Activated CD8-positive, alpha-beta memory T cell treated with anti-CD3 and anti-CD28 coated beads for 48 hours (primary cell): ENCODE measurements around the gene AGBL5.
"Not testable (repeated sequence)": the region's sequence is repeated elsewhere in the genome, so short reads cannot be mapped to it uniquely, and the experiment has no call there.

Source experiments
- DNase-seq, 3 experiments: peaks; one replicate each; pipeline ENCODE4 v3.0.0-alpha.2; 2020; ENCODE audit warnings: low read depth in 2 of 3, low spot score in 2 of 3

The AGBL5 gene

DNA sequence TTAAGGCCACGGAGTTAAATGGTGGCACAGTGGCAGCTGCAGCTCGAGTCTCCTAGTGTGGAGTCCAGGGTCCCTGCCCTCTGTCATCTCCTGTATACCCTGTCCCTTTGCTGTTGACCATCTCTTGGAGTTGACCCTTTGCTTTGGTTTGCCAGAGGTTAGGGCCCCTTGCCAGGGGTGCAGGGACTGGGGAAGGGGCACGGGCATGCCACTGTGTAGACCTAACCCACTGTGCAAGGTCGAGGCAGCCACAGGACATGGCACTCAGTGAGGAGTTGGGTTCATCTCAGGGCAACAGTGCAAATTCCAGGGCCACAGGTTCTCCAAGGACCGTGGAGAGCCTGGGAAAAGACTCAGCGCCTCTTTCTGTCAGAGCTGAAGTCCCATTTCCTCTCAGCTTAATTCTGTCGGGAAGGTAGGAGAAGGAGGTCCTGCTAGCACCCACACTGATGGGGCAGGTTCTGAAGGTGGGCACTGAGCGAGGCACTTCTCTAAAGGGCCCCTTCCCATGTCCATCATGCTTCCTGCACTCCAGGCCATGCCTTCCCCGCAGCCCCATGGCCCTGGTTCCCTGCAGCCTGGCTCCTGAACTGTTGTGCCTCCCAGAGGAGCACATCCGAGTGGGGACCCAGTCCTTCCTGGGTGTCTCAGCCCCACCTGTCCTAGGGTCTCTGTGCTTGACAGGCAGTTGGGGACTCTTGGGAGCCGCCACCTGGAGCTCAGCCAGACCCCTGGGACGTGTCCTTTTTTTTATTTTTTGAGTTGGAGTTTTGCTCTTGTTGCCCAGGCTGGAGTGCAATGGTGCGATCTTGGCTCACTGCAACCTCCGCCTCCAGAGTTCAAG is 37.9 kb downstream of the AGBL5 start:
- no peak for DNase-seq

DNA sequence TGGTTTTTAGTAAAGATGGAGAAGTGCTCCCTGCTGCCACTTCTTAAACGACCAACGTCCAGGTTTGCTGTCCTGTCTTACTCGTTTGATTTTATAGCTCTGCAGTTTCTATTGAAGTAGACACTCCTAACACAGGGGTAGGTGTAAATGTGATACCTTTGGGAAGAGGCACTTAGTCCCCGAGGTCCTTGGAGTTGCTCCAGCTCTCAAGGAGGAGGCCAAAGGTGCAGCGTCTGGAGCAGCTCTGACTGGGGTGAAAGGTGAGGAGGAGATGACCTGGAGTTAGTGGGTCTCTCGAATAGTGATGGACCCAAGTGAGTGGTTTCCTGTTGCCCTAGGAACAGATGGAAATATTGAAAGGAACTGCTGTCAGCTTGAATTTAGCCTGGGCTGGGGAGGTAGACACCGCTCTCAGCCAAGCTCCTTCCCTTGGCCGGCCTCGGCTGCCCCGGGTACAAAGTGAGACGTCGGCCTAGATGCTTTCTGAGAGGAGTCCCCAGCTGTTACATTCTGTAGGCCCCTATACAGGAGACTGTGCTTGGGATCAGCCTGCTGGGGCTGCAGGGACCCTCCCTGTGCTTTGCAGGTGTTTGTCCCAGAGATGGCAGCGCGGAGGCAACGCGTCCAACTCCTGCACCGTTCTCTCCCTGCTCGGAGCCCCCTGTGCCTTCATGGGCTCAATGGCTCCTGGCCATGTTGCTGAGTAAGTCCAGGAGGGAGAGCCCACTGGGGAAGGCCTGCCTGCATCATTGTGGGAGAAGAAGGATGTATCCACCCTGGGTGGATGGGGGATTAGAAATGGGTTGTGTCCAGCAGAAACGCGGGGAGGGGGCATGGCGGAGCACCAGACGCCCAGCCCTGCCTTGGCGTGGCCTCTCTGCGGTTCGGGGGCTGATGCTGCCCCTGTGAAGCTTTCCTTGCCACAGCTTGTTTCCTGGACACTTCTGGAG is 40.6 kb downstream of the AGBL5 start:
- no peak for DNase-seq

GRCh38 chr2:27092696-27093429 is 41.4 kb downstream of the AGBL5 start:
- DNase-seq = no peak

GRCh38 chr2:27093430-27094352 is 42.2 kb downstream of the AGBL5 start:
- DNase-seq = no peak

DNA sequence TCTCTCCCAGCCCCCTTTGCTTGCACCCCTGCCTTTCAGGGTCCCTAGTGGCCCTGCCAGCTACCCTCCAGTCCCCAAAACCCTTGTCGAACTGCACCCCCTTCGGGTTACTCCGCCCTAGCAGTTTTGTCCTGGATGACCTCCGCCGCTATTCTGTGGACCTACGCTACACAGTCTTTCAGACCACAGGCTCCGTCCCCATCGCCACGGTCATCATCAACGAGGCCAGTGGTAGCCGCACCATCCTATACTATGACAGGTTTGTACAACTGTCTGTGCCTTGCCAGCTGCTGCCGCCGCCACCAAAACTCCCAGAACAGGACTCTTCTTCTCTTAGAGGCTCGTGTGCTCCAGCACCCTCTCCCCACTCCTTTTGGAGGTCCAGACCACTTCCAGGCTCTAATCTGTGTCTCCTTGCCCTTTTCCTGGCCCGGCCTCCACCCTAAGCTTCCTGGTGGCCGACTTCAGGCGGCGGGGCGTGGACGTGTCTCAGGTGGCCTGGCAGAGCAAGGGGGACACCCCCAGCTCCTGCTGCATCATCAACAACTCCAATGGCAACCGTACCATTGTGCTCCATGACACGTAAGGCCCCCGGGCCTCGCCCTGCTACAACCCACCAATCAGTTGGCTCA is 43.0 kb downstream of the AGBL5 start:
- DNase-seq = no peak

GRCh38 chr2:27095427-27095744 is 43.9 kb downstream of the AGBL5 start:
- no peak for DNase-seq

DNA sequence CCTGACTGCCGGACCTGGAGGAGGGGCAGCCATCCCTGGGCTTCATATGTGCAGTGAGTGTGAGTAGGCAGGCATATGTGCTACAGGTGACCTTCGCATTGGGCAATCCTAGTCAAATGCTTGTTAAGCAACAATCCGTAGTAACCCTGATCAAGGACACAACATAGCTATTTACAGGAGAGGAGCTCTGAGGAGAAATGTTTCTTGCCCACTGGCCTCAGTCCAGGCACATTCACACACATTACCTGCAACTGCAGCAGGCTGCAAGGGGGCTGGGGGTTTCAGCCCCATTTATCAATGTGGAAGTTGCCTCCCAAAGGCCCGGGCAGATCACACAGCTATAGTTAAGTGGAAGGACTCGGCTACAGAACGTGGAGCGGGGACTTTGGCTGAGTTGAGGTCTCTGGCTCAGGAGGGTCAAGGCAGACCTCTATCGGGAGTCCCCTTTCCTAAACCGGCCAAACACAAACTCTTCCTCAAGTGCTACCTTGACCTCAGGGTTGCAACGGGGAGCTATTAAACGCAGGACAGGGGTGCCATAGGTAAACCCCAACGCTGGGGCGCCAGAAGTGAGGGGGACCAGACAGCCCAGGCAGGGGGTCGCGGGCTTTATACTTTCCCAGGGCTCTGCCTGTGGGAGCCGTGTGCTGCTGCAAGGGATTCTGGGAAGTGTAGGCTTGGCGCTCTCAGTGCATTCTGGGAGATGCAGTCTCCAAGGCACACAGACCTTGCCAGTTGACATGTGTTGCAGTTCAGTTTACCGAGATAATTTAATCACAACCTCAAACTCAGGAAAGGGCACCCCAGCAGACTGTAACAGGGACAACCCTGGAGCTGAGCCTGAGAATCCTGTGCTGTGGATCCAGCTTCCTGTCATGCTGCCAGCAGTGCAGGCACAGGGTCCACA is 44.5 kb downstream of the AGBL5 start:
- DNase-seq = no peak

- DNase-seq = no peak
Observed at GRCh38 chr2:27096748-27097297, 45.4 kb downstream of the AGBL5 start.

GRCh38 chr2:27097341-27097740 is 45.9 kb downstream of the AGBL5 start:
- no peak for DNase-seq

DNA sequence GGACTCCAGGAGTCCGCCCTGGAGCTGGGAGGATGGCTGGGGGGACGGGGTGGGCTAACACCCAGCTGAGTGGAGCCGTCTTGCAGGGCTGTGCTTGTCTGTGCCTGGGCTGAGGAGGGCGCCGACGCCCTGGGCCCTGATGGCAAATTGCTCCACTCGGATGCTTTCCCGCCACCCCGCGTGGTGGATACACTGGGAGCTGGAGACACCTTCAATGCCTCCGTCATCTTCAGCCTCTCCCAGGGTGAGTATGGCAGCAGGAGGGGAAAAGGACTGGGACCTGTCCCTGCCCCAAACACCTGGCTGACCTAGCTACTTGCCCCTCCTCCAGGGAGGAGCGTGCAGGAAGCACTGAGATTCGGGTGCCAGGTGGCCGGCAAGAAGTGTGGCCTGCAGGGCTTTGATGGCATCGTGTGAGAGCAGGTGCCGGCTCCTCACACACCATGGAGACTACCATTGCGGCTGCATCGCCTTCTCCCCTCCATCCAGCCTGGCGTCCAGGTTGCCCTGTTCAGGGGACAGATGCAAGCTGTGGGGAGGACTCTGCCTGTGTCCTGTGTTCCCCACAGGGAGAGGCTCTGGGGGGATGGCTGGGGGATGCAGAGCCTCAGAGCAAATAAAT is 48.0 kb downstream of the AGBL5 start:
- DNase-seq = no peak

DNA sequence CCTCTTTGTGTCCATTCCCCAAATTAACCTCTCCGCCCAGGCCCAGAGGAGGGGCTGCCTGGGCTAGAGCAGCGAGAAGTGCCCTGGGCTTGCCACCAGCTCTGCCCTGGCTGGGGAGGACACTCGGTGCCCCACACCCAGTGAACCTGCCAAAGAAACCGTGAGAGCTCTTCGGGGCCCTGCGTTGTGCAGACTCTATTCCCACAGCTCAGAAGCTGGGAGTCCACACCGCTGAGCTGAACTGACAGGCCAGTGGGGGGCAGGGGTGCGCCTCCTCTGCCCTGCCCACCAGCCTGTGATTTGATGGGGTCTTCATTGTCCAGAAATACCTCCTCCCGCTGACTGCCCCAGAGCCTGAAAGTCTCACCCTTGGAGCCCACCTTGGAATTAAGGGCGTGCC is 48.6 kb downstream of the AGBL5 start:
- DNase-seq = no peak

DNA sequence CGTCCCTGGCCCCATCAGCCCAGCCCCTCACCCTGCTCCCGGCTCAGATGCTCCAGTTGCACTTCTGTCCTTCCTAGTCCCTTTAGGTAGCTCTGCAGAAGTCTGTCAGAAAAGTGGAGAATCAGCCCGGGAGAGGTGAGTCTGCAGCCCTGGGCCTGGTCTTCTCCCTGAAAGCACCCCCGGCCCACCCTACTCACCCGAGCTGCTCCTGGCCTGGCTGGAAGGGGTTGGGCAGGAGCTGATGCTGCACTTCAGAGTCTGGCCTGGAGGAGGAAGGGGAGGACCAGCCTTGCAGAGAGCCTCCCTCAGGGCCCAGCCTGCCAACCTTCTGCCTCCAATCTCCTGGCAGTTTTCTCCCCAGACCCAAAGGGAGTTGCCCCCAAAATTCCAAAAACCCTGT is 50.9 kb downstream of the AGBL5 start:
- DNase-seq = no peak

- no peak for DNase-seq
Observed at GRCh38 chr2:27105981-27106380, 54.5 kb downstream of the AGBL5 start.

- DNase-seq = no peak
Observed at GRCh38 chr2:27108221-27108620, 56.8 kb downstream of the AGBL5 start.

DNA sequence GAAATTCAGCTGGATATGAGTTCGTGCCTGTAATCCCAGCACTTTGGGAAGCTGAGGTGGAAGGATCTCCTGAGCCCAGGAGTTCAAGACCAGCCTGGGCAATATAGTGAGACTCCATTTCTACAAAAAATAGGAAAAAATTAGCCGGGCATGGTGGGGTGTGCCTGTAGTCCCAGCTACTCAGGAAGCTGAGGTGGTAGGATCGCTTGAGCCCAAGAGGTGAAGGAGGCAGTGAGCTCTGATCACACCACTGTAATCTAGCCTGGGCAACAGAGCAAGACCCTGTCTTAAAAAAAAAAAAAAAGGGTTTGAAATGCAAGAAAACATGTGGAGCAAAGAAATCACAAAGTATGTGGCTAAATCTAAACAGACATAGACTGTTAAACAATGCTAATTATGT is 57.6 kb downstream of the AGBL5 start:
- no peak for DNase-seq

GRCh38 chr2:27110603-27111352 is 59.3 kb downstream of the AGBL5 start:
- DNase-seq = not testable (repeated sequence)

GRCh38 chr2:27111392-27112078 is 60.1 kb downstream of the AGBL5 start:
- DNase-seq = not testable (repeated sequence)
